ENCODE data around the gene CYP19A1.

Gene CYP19A1

GRCh38 chr15:51186891-51187290, 151.5 kb downstream of the CYP19A1 start:
- Histone ChIP-seq H3K27ac (ENCODE audit: low read depth, low read length) (no peak overlapping the region), H3K36me3 (ENCODE audit: control insufficient read depth, insufficient read depth, low read length) (no peaks in the 10 kb centered on the region), H3K9ac (ENCODE audit: low read length) (no peak overlapping the region), H3K4me1 (ENCODE audit: control insufficient read depth, insufficient read depth, low read length) (no peaks in the 10 kb centered on the region), H3K4me3 (ENCODE audit: low read length) (no peak overlapping the region), H3K27me3 (ENCODE audit: control insufficient read depth, insufficient read depth, low read length) (no peaks in the 10 kb centered on the region)

- Histone ChIP-seq H3K4me1 (ENCODE audit: control insufficient read depth, insufficient read depth, low read length) (no peaks in the 10 kb centered on the region), H3K4me3 (ENCODE audit: low read length) (no peak overlapping the region), H3K27ac (ENCODE audit: low read depth, low read length) (no peak overlapping the region), H3K36me3 (ENCODE audit: control insufficient read depth, insufficient read depth, low read length) (no peaks in the 10 kb centered on the region), H3K27me3 (ENCODE audit: control insufficient read depth, insufficient read depth, low read length) (no peaks in the 10 kb centered on the region), H3K9ac (ENCODE audit: low read length) (no peak overlapping the region)
These were observed 152.2 kb downstream of the CYP19A1 start for GRCh38 chr15:51186181-51186705.

- no peak overlapping the region for H3K27ac ChIP-seq (ENCODE audit: low read depth, low read length)
These were observed 152.9 kb downstream of the CYP19A1 start for GRCh38 chr15:51185213-51186159.

GRCh38 chr15:51184627-51185026, 153.8 kb downstream of the CYP19A1 start:
- H3K27me3 ChIP-seq (ENCODE audit: control insufficient read depth, insufficient read depth, low read length) = no peaks in the 10 kb centered on the region
- no peaks in the 10 kb centered on the region for H3K36me3 ChIP-seq (ENCODE audit: control insufficient read depth, insufficient read depth, low read length)
- H3K4me1 ChIP-seq (ENCODE audit: control insufficient read depth, insufficient read depth, low read length) = no peaks in the 10 kb centered on the region
- no peak overlapping the region for H3K4me3 ChIP-seq (ENCODE audit: low read length)
- H3K9ac ChIP-seq (ENCODE audit: low read length) = no peak overlapping the region
- no peak overlapping the region for H3K27ac ChIP-seq (ENCODE audit: low read depth, low read length)

More at GRCh38 chr15:51185213-51186159, 152.9 kb downstream of the CYP19A1 start:
- Histone ChIP-seq H3K4me3 (ENCODE audit: low read length) (no peak overlapping the region), H3K9ac (ENCODE audit: low read length) (no peak overlapping the region), H3K4me1 (ENCODE audit: control insufficient read depth, insufficient read depth, low read length) (no peaks in the 10 kb centered on the region), H3K27me3 (ENCODE audit: control insufficient read depth, insufficient read depth, low read length) (no peaks in the 10 kb centered on the region), H3K36me3 (ENCODE audit: control insufficient read depth, insufficient read depth, low read length) (no peaks in the 10 kb centered on the region)

- H3K27me3 ChIP-seq (ENCODE audit: control insufficient read depth, insufficient read depth, low read length) = no peaks in the 10 kb centered on the region
- no peak overlapping the region for H3K27ac ChIP-seq (ENCODE audit: low read depth, low read length)
- H3K4me1 ChIP-seq (ENCODE audit: control insufficient read depth, insufficient read depth, low read length) = no peaks in the 10 kb centered on the region
- H3K4me3 ChIP-seq (ENCODE audit: low read length) = no peak overlapping the region
- no peak overlapping the region for H3K9ac ChIP-seq (ENCODE audit: low read length)
- no peaks in the 10 kb centered on the region for H3K36me3 ChIP-seq (ENCODE audit: control insufficient read depth, insufficient read depth, low read length)
These were observed 155.3 kb downstream of the CYP19A1 start for GRCh38 chr15:51183076-51183475.

- no peak overlapping the region for H3K27ac ChIP-seq (ENCODE audit: low read depth, low read length)
- no peak overlapping the region for H3K4me3 ChIP-seq (ENCODE audit: low read length)
- H3K36me3 ChIP-seq (ENCODE audit: control insufficient read depth, insufficient read depth, low read length) = no peaks in the 10 kb centered on the region
- no peaks in the 10 kb centered on the region for H3K4me1 ChIP-seq (ENCODE audit: control insufficient read depth, insufficient read depth, low read length)
- no peaks in the 10 kb centered on the region for H3K27me3 ChIP-seq (ENCODE audit: control insufficient read depth, insufficient read depth, low read length)
- H3K9ac ChIP-seq (ENCODE audit: low read length) = no peak overlapping the region
These were observed 156.5 kb downstream of the CYP19A1 start for GRCh38 chr15:51181905-51182304.

GRCh38 chr15:51181221-51181620, 157.2 kb downstream of the CYP19A1 start:
- Histone ChIP-seq H3K27ac (ENCODE audit: low read depth, low read length) (no peak overlapping the region), H3K4me1 (ENCODE audit: control insufficient read depth, insufficient read depth, low read length) (no peaks in the 10 kb centered on the region), H3K9ac (ENCODE audit: low read length) (no peak overlapping the region), H3K27me3 (ENCODE audit: control insufficient read depth, insufficient read depth, low read length) (no peaks in the 10 kb centered on the region), H3K36me3 (ENCODE audit: control insufficient read depth, insufficient read depth, low read length) (no peaks in the 10 kb centered on the region), H3K4me3 (ENCODE audit: low read length) (no peak overlapping the region)

- H3K36me3 ChIP-seq (ENCODE audit: control insufficient read depth, insufficient read depth, low read length) = no peaks in the 10 kb centered on the region
- no peak overlapping the region for H3K9ac ChIP-seq (ENCODE audit: low read length)
- no peak overlapping the region for H3K4me3 ChIP-seq (ENCODE audit: low read length)
- H3K27me3 ChIP-seq (ENCODE audit: control insufficient read depth, insufficient read depth, low read length) = no peaks in the 10 kb centered on the region
- no peak overlapping the region for H3K27ac ChIP-seq (ENCODE audit: low read depth, low read length)
- no peaks in the 10 kb centered on the region for H3K4me1 ChIP-seq (ENCODE audit: control insufficient read depth, insufficient read depth, low read length)
These were observed 157.9 kb downstream of the CYP19A1 start for GRCh38 chr15:51180534-51180933.

- no peak overlapping the region for H3K9ac ChIP-seq (ENCODE audit: low read length)
- no peaks in the 10 kb centered on the region for H3K27me3 ChIP-seq (ENCODE audit: control insufficient read depth, insufficient read depth, low read length)
- H3K36me3 ChIP-seq (ENCODE audit: control insufficient read depth, insufficient read depth, low read length) = no peaks in the 10 kb centered on the region
- H3K4me3 ChIP-seq (ENCODE audit: low read length) = no peak overlapping the region
- no peak overlapping the region for H3K27ac ChIP-seq (ENCODE audit: low read depth, low read length)
- H3K4me1 ChIP-seq (ENCODE audit: control insufficient read depth, insufficient read depth, low read length) = no peaks in the 10 kb centered on the region
These were observed 158.4 kb downstream of the CYP19A1 start for GRCh38 chr15:51180011-51180410.

GRCh38 chr15:51172193-51172592, 166.2 kb downstream of the CYP19A1 start:
- Histone ChIP-seq H3K27me3 (ENCODE audit: control insufficient read depth, insufficient read depth, low read length) (no peaks in the 10 kb centered on the region), H3K4me1 (ENCODE audit: control insufficient read depth, insufficient read depth, low read length) (no peaks in the 10 kb centered on the region), H3K9ac (ENCODE audit: low read length) (no peak overlapping the region), H3K4me3 (ENCODE audit: low read length) (no peak overlapping the region), H3K36me3 (ENCODE audit: control insufficient read depth, insufficient read depth, low read length) (no peaks in the 10 kb centered on the region), H3K27ac (ENCODE audit: low read depth, low read length) (no peak overlapping the region)

GRCh38 chr15:51171634-51171932, 166.8 kb downstream of the CYP19A1 start:
- Histone ChIP-seq H3K27ac (ENCODE audit: low read depth, low read length) (no peak overlapping the region), H3K4me1 (ENCODE audit: control insufficient read depth, insufficient read depth, low read length) (no peaks in the 10 kb centered on the region), H3K36me3 (ENCODE audit: control insufficient read depth, insufficient read depth, low read length) (no peaks in the 10 kb centered on the region), H3K9ac (ENCODE audit: low read length) (no peak overlapping the region), H3K4me3 (ENCODE audit: low read length) (no peak overlapping the region), H3K27me3 (ENCODE audit: control insufficient read depth, insufficient read depth, low read length) (no peaks in the 10 kb centered on the region)

- Histone ChIP-seq H3K9ac (ENCODE audit: low read length) (no peak overlapping the region), H3K36me3 (ENCODE audit: control insufficient read depth, insufficient read depth, low read length) (no peaks in the 10 kb centered on the region), H3K4me1 (ENCODE audit: control insufficient read depth, insufficient read depth, low read length) (no peaks in the 10 kb centered on the region), H3K4me3 (ENCODE audit: low read length) (no peak overlapping the region), H3K27ac (ENCODE audit: low read depth, low read length) (no peak overlapping the region), H3K27me3 (ENCODE audit: control insufficient read depth, insufficient read depth, low read length) (no peaks in the 10 kb centered on the region)
These were observed 167.3 kb downstream of the CYP19A1 start for GRCh38 chr15:51170882-51171633.

All from rectal smooth muscle tissue (tissue), 1 donor.